ENCODE results near the gene PRMT7. TPM values are rescaled to one million over a fixed set of nuclear protein-coding genes. Genes with fewer than 3 reads are reported as not detected.

The PRMT7 gene
- total RNA-seq, 1 experiment from 2014 or later = 59.3 TPM

- ATAC-seq (no peak), DNase-seq (ENCODE audit: low spot score) (no peak)
- H3K36me3 Mint-ChIP-seq = no peaks in the 10 kb centered on the region
- TF ChIP-seq SP1 (CRISPR knock-in tag; conservative IDR thresholded peaks at IDR 0.05) (no peak), FOXJ3 (CRISPR knock-in tag; IDR thresholded peaks at IDR 0.05; ENCODE audit: borderline replicate concordance) (no peak), ZSCAN18 (CRISPR knock-in tag; IDR thresholded peaks at IDR 0.05) (no peak)
- POLR2A ChIA-PET = interaction anchor here (0.5 kb wide), 1 partner anchor 268 kb away, joined by 3 read pairs; no protein-coding TSS in a partner anchor
- H3K9me3 Mint-ChIP-seq = no peaks in the 10 kb centered on the region
- H3K27ac Mint-ChIP-seq = no peak overlapping the region
- CTCF ChIA-PET = interaction anchor here (1.5 kb wide), 1 partner anchor 39 kb away, joined by 4 read pairs; no protein-coding TSS in a partner anchor
- peaks cover 25% of the 10 kb centered on the region for H3K4me1 Mint-ChIP-seq
- no peak overlapping the region for H3K4me3 Mint-ChIP-seq
- H3K27me3 Mint-ChIP-seq (ENCODE audit: low read depth) = no peaks in the 10 kb centered on the region
Measured at GRCh38 chr16:68403177-68403576, 92.4 kb downstream of the PRMT7 start.

- TF ChIP-seq SMAD3 (CRISPR knock-in tag; IDR thresholded peaks at IDR 0.05; ENCODE audit: borderline replicate concordance) (no peak), ZNF317 (CRISPR knock-in tag; IDR thresholded peaks at IDR 0.05; ENCODE audit: borderline replicate concordance, low read depth) (no peak), NFE2L1 (CRISPR knock-in tag; IDR thresholded peaks at IDR 0.05) (no peak), ZBTB43 (CRISPR knock-in tag; IDR thresholded peaks at IDR 0.05) (no peak), ZSCAN18 (CRISPR knock-in tag; IDR thresholded peaks at IDR 0.05) (no peak), ESRRA (CRISPR knock-in tag; IDR thresholded peaks at IDR 0.05; ENCODE audit: borderline replicate concordance) (no peak)
- no peak for ATAC-seq
- Mint-ChIP-seq H3K4me3 (no peak overlapping the region), H3K27ac (no peak overlapping the region), H3K9me3 (no peaks in the 10 kb centered on the region), H3K27me3 (ENCODE audit: low read depth) (no peaks in the 10 kb centered on the region), H3K36me3 (no peaks in the 10 kb centered on the region), H3K4me1 (peaks cover 23% of the 10 kb centered on the region)
- DNase-seq (ENCODE audit: low spot score) = no peak
- ChIA-PET CTCF (interaction anchor here (1.5 kb wide), 1 partner anchor 39 kb away, joined by 4 read pairs; no protein-coding TSS in a partner anchor), POLR2A (no interaction called here)
Measured at GRCh38 chr16:68403704-68404103, 92.9 kb downstream of the PRMT7 start.

GRCh38 chr16:68404736-68405345 lies 94.0 kb downstream of the PRMT7 start:
- POLR2A ChIA-PET = no interaction called here
- Mint-ChIP-seq H3K4me1 (peaks cover 18% of the 10 kb centered on the region), H3K9me3 (no peaks in the 10 kb centered on the region), H3K4me3 (no peak overlapping the region), H3K36me3 (no peaks in the 10 kb centered on the region), H3K27ac (no peak overlapping the region), H3K27me3 (ENCODE audit: low read depth) (no peaks in the 10 kb centered on the region)
- CTCF ChIA-PET = no interaction called here
- ATAC-seq (no peak), DNase-seq (ENCODE audit: low spot score) (no peak)
- TF ChIP-seq ZNF512 (CRISPR knock-in tag; IDR thresholded peaks at IDR 0.05; ENCODE audit: borderline replicate concordance) (no peak), ZNF219 (CRISPR knock-in tag; IDR thresholded peaks at IDR 0.05; ENCODE audit: borderline replicate concordance) (no peak), NFE2L1 (CRISPR knock-in tag; IDR thresholded peaks at IDR 0.05) (no peak), CREB1 (CRISPR knock-in tag; IDR thresholded peaks at IDR 0.05) (no peak), IRF2 (CRISPR knock-in tag; IDR thresholded peaks at IDR 0.05; ENCODE audit: borderline replicate concordance, low read depth) (no peak), NFYB (CRISPR knock-in tag; conservative IDR thresholded peaks at IDR 0.05; ENCODE audit: low read depth) (no peak), TCF7 (CRISPR knock-in tag; IDR thresholded peaks at IDR 0.05; ENCODE audit: low read depth) (no peak)
